ENCODE data around the gene WNT9A. TPM values are rescaled to one million over a fixed set of nuclear protein-coding genes. Genes with fewer than 3 reads are reported as not detected.

Gene WNT9A
- total and polyA plus RNA-seq, 2 of the 4 experiments (the other 2 are of a cell fraction) = 0.18 to 0.36 TPM

GRCh38 chr1:227894831-227895451, 52.8 kb downstream of the WNT9A start:
- no peak overlapping the region for H3K56ac ChIP-seq (ENCODE audit: extremely low read depth, insufficient read depth, low read length)
- intact Hi-C loops (cut with micrococcal nuclease) = no loop called here
- BruUV-seq (replicated peaks) = no TSS peak
- TF ChIP-seq SMC3 (IDR thresholded peaks at IDR 0.05; ENCODE audit: low read depth, low read length) = no peak
- TF ChIP-seq RCOR1 (IDR thresholded peaks at IDR 0.05; ENCODE audit: insufficient replicate concordance, low read length) = no peak
- TF ChIP-seq MAZ (IDR thresholded peaks at IDR 0.05; ENCODE audit: borderline replicate concordance, low read depth, low read length) = no peak
- TF ChIP-seq MXI1 (IDR thresholded peaks at IDR 0.05; ENCODE audit: borderline replicate concordance, low read depth, low read length) = no peak
- TF ChIP-seq CEBPB (IDR thresholded peaks at IDR 0.05; ENCODE audit: low read depth, low read length) = no peak
- no peak for TF ChIP-seq CHD1 (IDR thresholded peaks at IDR 0.05; ENCODE audit: low read depth, low read length)
- TF ChIP-seq CTCF (conservative IDR thresholded peaks at IDR 0.05; ENCODE audit: low read depth, low read length) = no peak
- no peak for TF ChIP-seq NFE2L2 (IDR thresholded peaks at IDR 0.05; ENCODE audit: low read depth, low read length)
- TF ChIP-seq RFX5 (IDR thresholded peaks at IDR 0.05; ENCODE audit: low read depth, low read length) = no peak
- no peak for TF ChIP-seq MAFK (IDR thresholded peaks at IDR 0.05; ENCODE audit: low read depth, low read length)
- TF ChIP-seq FOS (IDR thresholded peaks at IDR 0.05; ENCODE audit: low read depth, low read length) = no peak
- TF ChIP-seq RAD21 (IDR thresholded peaks at IDR 0.05; ENCODE audit: low read length) = no peak
- no peak for TF ChIP-seq USF2 (IDR thresholded peaks at IDR 0.05; ENCODE audit: low read depth, low read length)
- no peak for TF ChIP-seq BHLHE40 (IDR thresholded peaks at IDR 0.05; ENCODE audit: low read depth, low read length)
- no peak for TF ChIP-seq POLR2A (IDR thresholded peaks at IDR 0.05; ENCODE audit: low read depth, low read length)
- TF ChIP-seq, protein P1, sequence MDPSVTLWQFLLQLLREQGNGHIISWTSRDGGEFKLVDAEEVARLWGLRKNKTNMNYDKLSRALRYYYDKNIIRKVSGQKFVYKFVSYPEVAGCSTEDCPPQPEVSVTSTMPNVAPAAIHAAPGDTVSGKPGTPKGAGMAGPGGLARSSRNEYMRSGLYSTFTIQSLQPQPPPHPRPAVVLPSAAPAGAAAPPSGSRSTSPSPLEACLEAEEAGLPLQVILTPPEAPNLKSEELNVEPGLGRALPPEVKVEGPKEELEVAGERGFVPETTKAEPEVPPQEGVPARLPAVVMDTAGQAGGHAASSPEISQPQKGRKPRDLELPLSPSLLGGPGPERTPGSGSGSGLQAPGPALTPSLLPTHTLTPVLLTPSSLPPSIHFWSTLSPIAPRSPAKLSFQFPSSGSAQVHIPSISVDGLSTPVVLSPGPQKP (IDR thresholded peaks at IDR 0.05; ENCODE audit: borderline replicate concordance, low read depth, low read length) = no peak
- no peaks in the 10 kb centered on the region for H3K79me1 ChIP-seq (ENCODE audit: low read depth in 1 of 2, low read length in 2 of 2)
- WGBS, 2 experiments (ENCODE audit: extremely low coverage in 2 of 2, insufficient read length in 1 of 2) = 89% methylated on average over 3 of the region's 12 CpGs; no CpG with 5 or more reads in 1 of the 2 experiments
- no peak for ATAC-seq (ENCODE audit: low read depth)
- dilution Hi-C loops (cut with HindIII; ENCODE audit: low sequenced_read_pairs, unreplicated experiment) = no loop called here
- no peak overlapping the region for H3K9ac ChIP-seq (ENCODE audit: low read depth, low read length)
- H3K9me1 ChIP-seq (ENCODE audit: insufficient read depth, low read length) = no peaks in the 10 kb centered on the region
- H2BK15ac ChIP-seq (ENCODE audit: low read depth, low read length) = no peak overlapping the region
- no peak overlapping the region for H3K4ac ChIP-seq (ENCODE audit: low read depth, low read length)
- H3K18ac ChIP-seq (ENCODE audit: low read depth, low read length) = no peak overlapping the region
- H3K14ac ChIP-seq (replicated peaks; ENCODE audit: low read depth, low read length) = no peak overlapping the region
- no peak overlapping the region for H4K91ac ChIP-seq (ENCODE audit: insufficient read depth, low read depth, low read length)
- H3K27me3 ChIP-seq (ENCODE audit: control insufficient read depth, insufficient read depth, low read length) = no peaks in the 10 kb centered on the region; the same call in 1 of the 2 replicates
- in situ Hi-C loops (cut with MboI; ENCODE audit: low sequenced_read_pairs) = no loop called here
- no peak for DNase-seq
- peak overlapping the region; percentile 32 for H2AFZ ChIP-seq (replicated peaks; ENCODE audit: low read length, poor library complexity)
- no peak overlapping the region for H2AK9ac ChIP-seq (replicated peaks; ENCODE audit: low read depth, low read length, poor library complexity)
- no peaks in the 10 kb centered on the region; the same call in 1 of the 2 replicates for H3K4me1 ChIP-seq (ENCODE audit: control insufficient read depth, insufficient read depth, low read length)
- no peak overlapping the region for H4K8ac ChIP-seq (ENCODE audit: low read depth in 2 of 2, low read length in 2 of 2)
- ChIA-PET CTCF (no interaction called here), POLR2A (ENCODE audit: unreplicated experiment) (no interaction called here)
- no peak overlapping the region for H4K5ac ChIP-seq (ENCODE audit: low read depth, low read length)
- no peaks in the 10 kb centered on the region for H3K36me3 ChIP-seq (ENCODE audit: control insufficient read depth, insufficient read depth, low read length)
- no peak overlapping the region for H3K23ac ChIP-seq (ENCODE audit: low read depth, low read length)
- no peaks in the 10 kb centered on the region for H4K20me1 ChIP-seq (ENCODE audit: insufficient read depth, low read length)
- H3K4me3 ChIP-seq (ENCODE audit: insufficient read depth, low read depth, low read length) = no peak overlapping the region
- H2BK20ac ChIP-seq (ENCODE audit: low read depth, low read length) = no peak overlapping the region
- no peak overlapping the region for H2AK5ac ChIP-seq (ENCODE audit: low read depth, low read length)
- H3K4me2 ChIP-seq (ENCODE audit: low read depth, low read length) = no peak overlapping the region
- H2BK5ac ChIP-seq (ENCODE audit: low read depth, low read length, poor library complexity, severe bottlenecking) = no peak overlapping the region
- H3K9me3 ChIP-seq (ENCODE audit: control insufficient read depth, insufficient read depth, low read length) = no peaks in the 10 kb centered on the region
- H2BK120ac ChIP-seq (ENCODE audit: low read depth, low read length) = no peak overlapping the region
- H3K27ac ChIP-seq (ENCODE audit: insufficient read depth, low read length) = no peak overlapping the region
